Measurements from ENCODE around the gene SDHC. TPM values are rescaled to one million over a fixed set of nuclear protein-coding genes. Genes with fewer than 3 reads are reported as not detected.

Gene SDHC
- total and polyA plus RNA-seq, 2 of the 13 experiments (the other 11 are each of a cell fraction or from before 2014, with no cell fraction given) = 27.1 to 229 TPM

DNA sequence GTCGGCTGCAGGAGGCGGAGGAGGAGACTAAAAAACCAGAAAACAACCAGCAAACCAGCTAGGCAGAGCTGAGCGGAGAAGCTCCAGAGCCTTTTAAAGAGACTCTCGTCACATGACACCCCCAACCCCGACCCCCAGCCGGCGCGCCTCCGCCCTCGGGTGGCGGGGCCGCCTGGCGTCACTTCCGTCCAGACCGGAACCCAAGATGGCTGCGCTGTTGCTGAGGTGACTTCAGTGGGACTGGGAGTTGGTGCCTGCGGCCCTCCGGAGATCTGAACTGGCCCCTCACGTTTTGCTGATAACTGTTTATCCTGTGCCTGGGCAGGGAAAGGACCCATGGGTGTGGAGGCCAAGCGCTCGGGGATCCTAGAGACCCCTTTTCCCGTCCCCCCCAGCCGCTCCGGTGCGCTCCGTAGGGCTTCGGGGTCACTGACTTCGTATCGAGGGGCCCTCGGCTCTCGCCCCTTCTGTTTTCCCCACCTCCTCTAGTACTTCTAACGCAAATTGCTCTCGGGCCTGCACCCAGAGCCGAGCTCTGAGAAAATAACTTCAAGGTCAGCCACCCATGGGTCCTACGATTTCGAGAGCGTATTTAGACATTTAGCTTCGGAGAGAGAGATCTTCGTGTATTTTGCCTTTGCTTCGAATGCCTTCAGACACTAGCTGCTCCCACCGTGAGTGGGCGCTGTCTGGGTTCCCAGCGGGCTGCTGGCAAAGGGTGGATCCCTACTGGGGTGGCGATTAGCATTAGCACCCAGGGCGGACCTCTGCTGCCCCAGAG lies at the start of gene SDHC (continued):
- TF ChIP-seq, protein P1, sequence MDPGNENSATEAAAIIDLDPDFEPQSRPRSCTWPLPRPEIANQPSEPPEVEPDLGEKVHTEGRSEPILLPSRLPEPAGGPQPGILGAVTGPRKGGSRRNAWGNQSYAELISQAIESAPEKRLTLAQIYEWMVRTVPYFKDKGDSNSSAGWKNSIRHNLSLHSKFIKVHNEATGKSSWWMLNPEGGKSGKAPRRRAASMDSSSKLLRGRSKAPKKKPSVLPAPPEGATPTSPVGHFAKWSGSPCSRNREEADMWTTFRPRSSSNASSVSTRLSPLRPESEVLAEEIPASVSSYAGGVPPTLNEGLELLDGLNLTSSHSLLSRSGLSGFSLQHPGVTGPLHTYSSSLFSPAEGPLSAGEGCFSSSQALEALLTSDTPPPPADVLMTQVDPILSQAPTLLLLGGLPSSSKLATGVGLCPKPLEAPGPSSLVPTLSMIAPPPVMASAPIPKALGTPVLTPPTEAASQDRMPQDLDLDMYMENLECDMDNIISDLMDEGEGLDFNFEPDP (CRISPR knock-in tag; conservative IDR thresholded peaks at IDR 0.05) = no peak
- 0 out of 2 replicates have a peak, but pooled peaks have one; percentile 26 for TF ChIP-seq RORA (CRISPR knock-in tag; IDR thresholded peaks at IDR 0.05)
- 0 out of 2 replicates have a peak, but pooled peaks have one; percentile 42 for TF ChIP-seq MEF2D (CRISPR knock-in tag; IDR thresholded peaks at IDR 0.05)
- TF ChIP-seq ZNF569 (CRISPR knock-in tag; IDR thresholded peaks at IDR 0.05; ENCODE audit: borderline replicate concordance) = no peak
- no peak for TF ChIP-seq MZF1 (CRISPR knock-in tag; IDR thresholded peaks at IDR 0.05; ENCODE audit: borderline replicate concordance)
- TF ChIP-seq, protein P2, sequence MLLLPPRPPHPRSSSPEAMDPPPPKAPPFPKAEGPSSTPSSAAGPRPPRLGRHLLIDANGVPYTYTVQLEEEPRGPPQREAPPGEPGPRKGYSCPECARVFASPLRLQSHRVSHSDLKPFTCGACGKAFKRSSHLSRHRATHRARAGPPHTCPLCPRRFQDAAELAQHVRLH (CRISPR knock-in tag; IDR thresholded peaks at IDR 0.05; ENCODE audit: borderline replicate concordance, low read depth) = peak; percentile 89; the same call in 1 of the 2 replicates
- TF ChIP-seq, protein P3, sequence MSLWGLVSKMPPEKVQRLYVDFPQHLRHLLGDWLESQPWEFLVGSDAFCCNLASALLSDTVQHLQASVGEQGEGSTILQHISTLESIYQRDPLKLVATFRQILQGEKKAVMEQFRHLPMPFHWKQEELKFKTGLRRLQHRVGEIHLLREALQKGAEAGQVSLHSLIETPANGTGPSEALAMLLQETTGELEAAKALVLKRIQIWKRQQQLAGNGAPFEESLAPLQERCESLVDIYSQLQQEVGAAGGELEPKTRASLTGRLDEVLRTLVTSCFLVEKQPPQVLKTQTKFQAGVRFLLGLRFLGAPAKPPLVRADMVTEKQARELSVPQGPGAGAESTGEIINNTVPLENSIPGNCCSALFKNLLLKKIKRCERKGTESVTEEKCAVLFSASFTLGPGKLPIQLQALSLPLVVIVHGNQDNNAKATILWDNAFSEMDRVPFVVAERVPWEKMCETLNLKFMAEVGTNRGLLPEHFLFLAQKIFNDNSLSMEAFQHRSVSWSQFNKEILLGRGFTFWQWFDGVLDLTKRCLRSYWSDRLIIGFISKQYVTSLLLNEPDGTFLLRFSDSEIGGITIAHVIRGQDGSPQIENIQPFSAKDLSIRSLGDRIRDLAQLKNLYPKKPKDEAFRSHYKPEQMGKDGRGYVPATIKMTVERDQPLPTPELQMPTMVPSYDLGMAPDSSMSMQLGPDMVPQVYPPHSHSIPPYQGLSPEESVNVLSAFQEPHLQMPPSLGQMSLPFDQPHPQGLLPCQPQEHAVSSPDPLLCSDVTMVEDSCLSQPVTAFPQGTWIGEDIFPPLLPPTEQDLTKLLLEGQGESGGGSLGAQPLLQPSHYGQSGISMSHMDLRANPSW (CRISPR knock-in tag; IDR thresholded peaks at IDR 0.05; ENCODE audit: borderline replicate concordance) = peak; percentile 30; the same call in 1 of the 2 replicates
- peak; percentile 59; the same call in 1 of the 2 replicates for TF ChIP-seq THAP9 (CRISPR knock-in tag; IDR thresholded peaks at IDR 0.05; ENCODE audit: borderline replicate concordance)
- no peak for TF ChIP-seq NFE2 (CRISPR knock-in tag; IDR thresholded peaks at IDR 0.05)
- TF ChIP-seq HNF1A (IDR thresholded peaks at IDR 0.05; ENCODE audit: low read depth) = no peak
- TF ChIP-seq HNF1A (CRISPR knock-in tag; IDR thresholded peaks at IDR 0.05; ENCODE audit: borderline replicate concordance) = no peak
- no peak for TF ChIP-seq ATF7 (IDR thresholded peaks at IDR 0.05)
- TF ChIP-seq ATF7 (CRISPR knock-in tag; IDR thresholded peaks at IDR 0.05) = no peak; the same call in 1 of the 2 replicates
- peak; percentile 90 for TF ChIP-seq ZNF501 (CRISPR knock-in tag; IDR thresholded peaks at IDR 0.05)
- TF ChIP-seq HNRNPK (IDR thresholded peaks at IDR 0.05; ENCODE audit: low read depth, low read length, poor library complexity, severe bottlenecking) = no peak
- peak; percentile 87 for TF ChIP-seq PHF8 (CRISPR knock-in tag; IDR thresholded peaks at IDR 0.05)
